Esophagus squamous epithelium (tissue), 5 donors: Measurements from ENCODE around the gene B3GALT5. TPM values are rescaled to one million over a fixed set of nuclear protein-coding genes. Genes with fewer than 3 reads are reported as not detected.

Experiments
- DNase-seq: peaks from one replicate; lab custom pipeline; 2025; lab: John Stamatoyannopoulos, UW
- H3K27ac ChIP-seq, 4 donors: fragments of 200-600 bp; sonication (generic); one replicate each; pipeline ENCODE4 v1.5.1; 2016 to 2019; ENCODE audit warnings: mild to moderate bottlenecking in 1 of 4
- H3K27me3 ChIP-seq, 4 donors: fragments of 200-600 bp; sonication (generic); 1 replicate in 3 of 4; 2 replicates in 1 of 4; pipeline versions ENCODE4 v1.5.1 to v1.6.0; 2017 to 2021; ENCODE audit warnings: antibody characterized with exemption in 1 of 4
- H3K36me3 ChIP-seq, 3 donors: fragments of 200-600 bp; sonication (generic); one replicate each; pipeline ENCODE4 v1.5.1; 2016 to 2019
- H3K4me1 ChIP-seq, 3 donors: fragments of 200-600 bp; sonication (generic); one replicate each; pipeline ENCODE4 v1.5.1; 2017 to 2019
- H3K4me3 ChIP-seq, 4 donors: fragments of 200-600 bp; sonication (generic); 1 replicate in 3 of 4; 2 replicates in 1 of 4; pipeline ENCODE4 v1.5.1; 2016 to 2019; ENCODE audit warnings: mild to moderate bottlenecking in 2 of 4, moderate library complexity in 1 of 4
- H3K9me3 ChIP-seq, 3 donors: fragments of 200-600 bp; sonication (generic); one replicate each; pipeline ENCODE4 v1.5.1; 2016 to 2019
- POLR2A ChIP-seq, 4 donors: fragments of 450-650 bp; IDR thresholded peaks; one replicate each; pipeline ENCODE4 v1.6.1; 2017; ENCODE audit warnings: antibody characterized with exemption in 4 of 4, mild to moderate bottlenecking in 4 of 4, moderate library complexity in 3 of 4
- WGBS, 2 donors: methylation state at CpG; one replicate each; pipeline ENCODE4 v1.1.5; 2018; 5-methylcytosine and 5-hydroxymethylcytosine counted together
- intact Hi-C: fragments of 100-400 bp; cut with DNase I; formaldehyde crosslinking; loops from one replicate; pipeline ENCODE4 v1.15.0; 2022
- total RNA-seq, 4 donors: library from RNA; depleted of rRNA; stranded (reverse); fragments of >200 nt; gene quantifications; one replicate each; pipeline ENCODE4 v1.1.0, GENCODE V29; 2016
- TF ChIP-seq, protein P1 (sequence below), 6 experiments: fragments of 450-650 bp in 4 of 6; fragments of 200-600 bp in 2 of 6; sonication (generic) in 2 of 6; IDR thresholded peaks; one replicate each; pipeline ENCODE4 v1.5.1; 2016 to 2019; ENCODE audit warnings: antibody characterized with exemption in 6 of 6, mild to moderate bottlenecking in 4 of 6, moderate library complexity in 4 of 6
- donor health status: DM: yes; HTN: yes; CAD: no.

Gene B3GALT5
- total RNA-seq, 4 donors from 2014 or later, result 0.19 to 2.6 (median 0.64) TPM

DNA sequence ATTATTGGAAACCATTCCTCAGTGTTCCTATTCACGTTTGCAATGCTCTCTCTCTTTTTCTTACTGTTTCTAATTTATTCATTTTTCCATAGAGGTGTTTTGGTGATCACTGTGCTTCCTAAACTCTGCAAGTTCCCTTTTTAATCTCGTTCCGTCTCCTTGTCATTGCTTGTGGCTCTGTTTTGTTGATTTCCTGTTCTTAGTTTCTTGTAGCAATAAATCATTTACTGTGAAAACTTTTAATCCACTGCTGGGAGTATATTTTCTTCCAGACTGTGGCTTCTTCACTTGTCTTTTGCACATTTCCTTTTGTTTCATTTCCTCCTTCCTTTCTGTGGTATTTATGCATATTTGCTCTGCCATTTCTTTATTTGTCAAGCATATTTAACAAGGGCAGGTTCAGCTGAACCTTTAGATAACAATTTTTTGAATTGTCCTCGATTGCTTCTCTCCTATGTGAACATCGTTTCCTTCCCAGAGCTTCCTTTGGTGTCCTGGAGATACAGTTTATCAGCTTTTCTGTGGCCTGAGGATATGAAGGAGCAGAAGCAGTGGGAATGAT is 3.6 kb downstream of the B3GALT5 start:
- DNase-seq, result no peak
- H3K36me3 ChIP-seq, result no peaks in the 10 kb centered on the region
- intact Hi-C loops, result no loop called here
- 24 to 26% methylated on average over 5 of the region's 5 CpGs for WGBS, 2 donors
- no peak overlapping the region for H3K27ac ChIP-seq
- no peaks in the 10 kb centered on the region for H3K9me3 ChIP-seq
- peaks cover 0 to 16% (median 0%) of the 10 kb centered on the region in 3 donors for H3K4me1 ChIP-seq
- no peak for TF ChIP-seq POLR2A (IDR thresholded peaks at IDR 0.05)
- TF ChIP-seq, protein P1, sequence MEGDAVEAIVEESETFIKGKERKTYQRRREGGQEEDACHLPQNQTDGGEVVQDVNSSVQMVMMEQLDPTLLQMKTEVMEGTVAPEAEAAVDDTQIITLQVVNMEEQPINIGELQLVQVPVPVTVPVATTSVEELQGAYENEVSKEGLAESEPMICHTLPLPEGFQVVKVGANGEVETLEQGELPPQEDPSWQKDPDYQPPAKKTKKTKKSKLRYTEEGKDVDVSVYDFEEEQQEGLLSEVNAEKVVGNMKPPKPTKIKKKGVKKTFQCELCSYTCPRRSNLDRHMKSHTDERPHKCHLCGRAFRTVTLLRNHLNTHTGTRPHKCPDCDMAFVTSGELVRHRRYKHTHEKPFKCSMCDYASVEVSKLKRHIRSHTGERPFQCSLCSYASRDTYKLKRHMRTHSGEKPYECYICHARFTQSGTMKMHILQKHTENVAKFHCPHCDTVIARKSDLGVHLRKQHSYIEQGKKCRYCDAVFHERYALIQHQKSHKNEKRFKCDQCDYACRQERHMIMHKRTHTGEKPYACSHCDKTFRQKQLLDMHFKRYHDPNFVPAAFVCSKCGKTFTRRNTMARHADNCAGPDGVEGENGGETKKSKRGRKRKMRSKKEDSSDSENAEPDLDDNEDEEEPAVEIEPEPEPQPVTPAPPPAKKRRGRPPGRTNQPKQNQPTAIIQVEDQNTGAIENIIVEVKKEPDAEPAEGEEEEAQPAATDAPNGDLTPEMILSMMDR (IDR thresholded peaks at IDR 0.05), result no peak
- peaks cover 3 to 54% (median 9%) of the 10 kb centered on the region in 4 donors for H3K27me3 ChIP-seq
- no peak overlapping the region for H3K4me3 ChIP-seq

DNA sequence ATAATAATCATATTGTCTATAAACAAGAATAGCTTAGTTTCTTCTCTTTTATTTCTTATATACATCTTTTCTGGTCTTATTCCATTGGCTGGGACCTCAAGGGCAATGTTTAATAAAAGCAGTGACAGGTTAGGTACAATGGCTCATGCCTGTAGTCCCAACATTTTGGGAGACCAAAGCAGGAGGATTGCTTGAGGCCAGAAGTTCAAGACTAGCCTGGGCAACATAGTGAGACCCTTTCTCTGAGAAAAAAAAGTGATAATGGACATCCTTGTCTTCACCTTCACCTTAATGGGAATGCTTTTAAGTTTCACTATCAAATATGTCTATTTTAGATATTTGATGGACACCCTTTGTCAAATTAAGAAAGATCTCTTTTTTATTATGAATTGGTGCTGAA is 8.1 kb downstream of the B3GALT5 start:
- no peaks in the 10 kb centered on the region for H3K36me3 ChIP-seq
- intact Hi-C loops, result no loop called here
- H3K4me1 ChIP-seq, result no peaks in the 10 kb centered on the region
- no peaks in the 10 kb centered on the region for H3K9me3 ChIP-seq
- H3K27ac ChIP-seq, result no peak overlapping the region
- H3K4me3 ChIP-seq, result no peak overlapping the region
- no peak for DNase-seq
- TF ChIP-seq, protein P1 (IDR thresholded peaks at IDR 0.05), result no peak
- TF ChIP-seq POLR2A (IDR thresholded peaks at IDR 0.05), result no peak
- peaks cover 0 to 20% (median 0%) of the 10 kb centered on the region in 4 donors for H3K27me3 ChIP-seq

DNA sequence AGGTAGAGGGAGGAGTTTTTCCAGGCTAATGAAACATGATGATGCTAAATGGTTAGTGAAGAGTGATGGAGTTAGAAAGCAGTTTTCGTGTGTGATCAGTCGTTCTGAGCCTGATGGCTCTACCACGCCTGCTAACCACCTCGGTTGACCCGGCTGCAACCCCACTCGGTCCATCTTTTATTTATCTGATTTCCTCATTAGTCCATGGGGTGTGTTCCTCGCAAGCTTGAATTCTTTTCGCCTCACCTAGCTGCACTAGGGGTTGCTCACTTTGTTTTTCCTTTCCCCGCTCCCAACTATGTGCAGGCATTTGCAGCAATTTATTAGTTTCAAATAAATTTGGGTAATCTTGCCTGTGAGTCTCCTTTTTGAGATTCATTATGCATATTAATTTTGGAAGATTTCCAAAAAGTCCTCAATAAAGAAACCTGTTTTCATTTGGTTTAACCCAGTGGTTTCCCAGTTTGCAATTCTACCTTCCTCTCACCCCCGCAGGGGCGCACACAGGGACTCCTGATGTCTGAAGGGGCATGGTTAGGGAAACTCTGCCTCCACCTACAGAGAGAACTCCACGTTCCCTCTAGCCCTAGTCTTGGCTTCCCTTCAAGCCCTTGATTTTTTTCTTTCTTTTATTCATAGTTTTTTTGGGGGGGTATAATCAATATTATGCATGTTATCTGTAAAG is 12.6 kb downstream of the B3GALT5 start:
- no peaks in the 10 kb centered on the region for H3K36me3 ChIP-seq
- 71 to 87% methylated on average over 12 of the region's 12 CpGs for WGBS, 2 donors
- H3K4me3 ChIP-seq, result no peak overlapping the region
- H3K9me3 ChIP-seq, result no peaks in the 10 kb centered on the region
- no peak for TF ChIP-seq POLR2A (IDR thresholded peaks at IDR 0.05)
- TF ChIP-seq, protein P1 (IDR thresholded peaks at IDR 0.05), result no peak
- DNase-seq, result no peak
- H3K27me3 ChIP-seq, result peaks cover 0 to 24% (median 0%) of the 10 kb centered on the region in 4 donors
- no peaks in the 10 kb centered on the region for H3K4me1 ChIP-seq
- no peak overlapping the region for H3K27ac ChIP-seq
- intact Hi-C loops, result no loop called here

DNA sequence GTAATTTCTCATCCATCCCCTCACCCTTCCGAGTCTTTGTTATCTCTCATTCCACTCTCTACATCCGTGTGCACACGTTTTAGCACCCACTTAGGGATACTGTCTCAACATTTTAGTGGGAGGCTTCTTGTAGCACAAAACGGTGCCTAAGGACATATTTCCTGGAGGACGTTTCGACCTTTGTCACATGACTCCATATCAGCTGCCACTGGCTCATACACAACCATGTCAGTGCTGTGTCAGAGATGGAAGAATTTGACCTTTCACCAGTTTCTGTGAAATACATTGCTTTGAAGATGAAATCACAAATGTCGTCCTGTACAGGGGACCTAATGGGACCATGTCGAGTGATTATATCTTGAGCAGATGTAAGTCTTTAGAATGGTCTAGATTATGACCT is 15.6 kb downstream of the B3GALT5 start:
- Histone ChIP-seq H3K4me3 (no peak overlapping the region), H3K27ac (no peak overlapping the region), H3K36me3 (no peaks in the 10 kb centered on the region), H3K4me1 (peaks cover 0 to 4% (median 0%) of the 10 kb centered on the region in 3 donors), H3K9me3 (no peaks in the 10 kb centered on the region), H3K27me3 (peaks cover 0 to 31% (median 0%) of the 10 kb centered on the region in 4 donors)
- 70 to 76% methylated on average over 8 of the region's 8 CpGs for WGBS, 2 donors
- intact Hi-C loops, result no loop called here
- DNase-seq, result no peak
- TF ChIP-seq, protein P1 (IDR thresholded peaks at IDR 0.05), result no peak
- no peak for TF ChIP-seq POLR2A (IDR thresholded peaks at IDR 0.05)

DNA sequence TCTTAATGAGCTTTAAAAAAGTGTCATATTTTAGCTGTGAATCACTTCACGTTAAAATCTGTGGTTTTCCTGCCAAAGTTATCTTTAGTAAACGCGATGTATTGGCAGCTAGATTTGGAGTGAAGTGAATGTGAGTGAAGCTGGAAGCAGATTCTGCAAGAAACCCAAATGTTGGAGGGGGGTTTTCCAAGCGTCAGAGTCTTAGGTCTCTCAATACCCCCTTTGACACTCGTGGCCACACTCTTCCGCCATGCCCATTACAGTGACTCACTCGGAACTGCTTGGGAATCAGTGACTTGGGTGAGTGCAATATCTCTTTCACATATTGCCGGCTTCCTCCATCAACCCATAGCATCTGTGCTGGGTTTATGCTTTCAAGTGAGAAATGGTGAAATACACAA is 17.5 kb downstream of the B3GALT5 start:
- TF ChIP-seq POLR2A (IDR thresholded peaks at IDR 0.05), result no peak
- TF ChIP-seq, protein P1 (IDR thresholded peaks at IDR 0.05), result no peak
- Histone ChIP-seq H3K4me3 (no peak overlapping the region), H3K27me3 (peaks cover 0 to 35% (median 0%) of the 10 kb centered on the region in 4 donors), H3K9me3 (no peaks in the 10 kb centered on the region), H3K27ac (no peak overlapping the region), H3K36me3 (no peaks in the 10 kb centered on the region), H3K4me1 (peaks cover 0 to 5% (median 0%) of the 10 kb centered on the region in 3 donors)
- intact Hi-C loops, result no loop called here
- no peak for DNase-seq
- WGBS, 2 donors, result 47 to 68% methylated on average over 8 of the region's 8 CpGs
